Embryonic facial prominence (tissue), 1 donor: ENCODE measurements around the gene MYZAP.

Experiments
- DNase-seq: peaks from one replicate; pipeline ENCODE4 v3.0.0-alpha.2; 2016; ENCODE audit errors: extremely low spot score

MYZAP gene

DNA sequence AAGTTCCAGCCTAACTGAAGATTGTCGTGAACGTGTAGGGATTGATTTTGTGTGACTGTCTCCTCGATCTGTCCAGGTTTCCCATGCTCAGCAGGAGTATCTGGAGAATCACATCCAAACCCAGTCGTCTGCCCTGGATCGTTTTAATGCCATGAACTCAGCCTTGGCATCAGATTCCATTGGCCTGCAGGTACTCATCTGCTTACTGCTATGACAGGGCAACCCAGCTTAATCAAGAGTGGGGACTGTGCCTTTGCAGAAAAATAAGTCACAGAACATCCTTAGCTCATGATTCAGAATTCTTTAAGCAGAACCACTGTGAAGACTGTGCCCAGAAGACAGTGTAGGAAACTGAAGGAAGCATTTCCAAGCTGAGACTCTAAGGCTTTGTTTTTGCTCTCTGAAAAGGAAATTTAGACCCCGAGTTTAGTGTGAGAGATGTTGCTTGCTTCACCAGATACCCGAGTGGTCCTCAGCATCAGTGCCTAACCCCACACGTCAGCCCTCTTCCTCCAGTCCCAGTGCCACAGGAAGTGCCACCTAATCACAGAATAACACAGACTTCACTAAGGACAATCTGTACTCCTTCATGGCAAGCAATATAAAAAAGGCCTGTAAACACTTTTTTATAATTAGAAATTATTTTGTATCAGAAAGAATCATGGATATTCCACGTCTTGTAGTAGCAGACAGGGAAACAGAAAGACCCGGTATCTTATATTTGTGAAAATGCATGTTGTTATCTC lies 34.2 kb downstream of the MYZAP start:
- DNase-seq, result no peak

DNA sequence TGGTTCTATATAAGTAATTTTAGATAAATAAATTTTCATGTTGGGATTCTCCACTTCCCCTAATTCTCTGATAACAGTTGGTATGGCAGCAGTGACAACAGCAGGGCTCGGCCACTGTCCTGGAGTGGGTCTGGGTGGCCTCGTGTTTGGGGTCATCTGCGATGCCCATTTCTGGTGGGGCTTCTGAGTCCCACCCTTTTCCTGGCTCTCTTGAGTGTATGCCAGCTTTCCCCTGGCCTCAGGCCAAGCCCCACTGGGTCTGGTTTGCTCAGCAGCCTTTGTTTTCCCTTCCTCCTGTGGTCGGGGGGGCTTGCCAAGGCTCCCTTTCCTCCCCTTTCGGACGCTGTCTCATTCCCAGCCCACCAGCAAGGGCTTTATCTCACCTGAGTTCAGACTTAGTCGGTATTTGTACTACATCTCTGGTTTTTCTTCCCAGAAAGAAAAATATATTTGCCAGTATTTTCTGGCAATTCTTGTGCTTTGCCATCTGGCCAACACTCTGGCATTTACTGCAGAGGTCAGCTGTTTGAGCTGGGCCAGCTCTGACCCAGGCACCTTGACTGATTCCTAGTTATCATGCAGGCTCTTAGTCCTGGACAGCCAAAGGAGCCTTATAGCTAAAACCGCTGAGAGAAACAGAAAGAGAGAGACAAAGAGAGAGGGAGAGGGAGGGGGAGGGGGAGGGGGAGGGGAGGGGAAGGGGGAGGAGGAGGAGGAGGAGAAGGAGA lies 35.2 kb downstream of the MYZAP start:
- DNase-seq, result no peak

GRCh38 chr15:57631386-57632110 lies 39.8 kb downstream of the MYZAP start:
- DNase-seq, result no peak

DNA sequence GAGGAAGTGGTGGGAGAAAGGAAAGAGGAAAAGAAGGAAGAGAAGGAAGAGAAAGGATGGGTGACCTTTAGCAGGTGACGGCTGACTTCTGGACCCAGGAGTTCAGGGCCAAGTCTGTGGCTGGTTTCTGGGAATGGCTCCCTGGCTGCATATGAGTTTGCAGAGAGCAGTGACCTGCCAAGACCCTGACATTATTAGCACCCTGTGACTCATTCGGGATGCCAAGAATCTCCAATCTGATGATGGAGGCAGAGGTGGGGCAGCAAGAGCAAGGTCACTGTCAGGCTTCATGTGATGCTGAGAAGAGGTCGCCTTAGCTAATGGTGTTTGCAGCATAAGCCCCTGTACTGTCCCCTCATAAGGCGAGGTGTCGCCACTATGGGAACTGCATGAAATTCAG lies 42.6 kb downstream of the MYZAP start:
- DNase-seq, result no peak

GRCh38 chr15:57635300-57635909 lies 43.7 kb downstream of the MYZAP start:
- no peak for DNase-seq

DNA sequence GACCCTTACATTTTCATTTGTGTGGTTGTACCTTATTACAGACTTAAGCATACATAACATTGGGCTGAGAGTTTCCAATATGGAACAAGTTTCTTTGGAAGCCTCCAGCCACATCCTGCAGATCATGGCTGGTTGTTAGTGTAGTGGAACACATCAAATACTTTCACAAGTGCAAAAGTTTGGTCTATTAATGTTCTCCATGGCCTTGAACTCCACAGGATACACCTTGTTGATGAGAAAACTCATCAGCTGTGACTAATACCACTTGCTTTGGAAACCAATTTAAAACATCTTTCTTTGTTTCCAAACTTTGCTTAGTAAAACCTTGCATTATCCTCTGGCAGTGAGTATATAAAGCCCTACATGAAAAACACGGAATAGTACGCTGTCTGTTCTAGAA lies 46.1 kb downstream of the MYZAP start:
- DNase-seq, result no peak

DNA sequence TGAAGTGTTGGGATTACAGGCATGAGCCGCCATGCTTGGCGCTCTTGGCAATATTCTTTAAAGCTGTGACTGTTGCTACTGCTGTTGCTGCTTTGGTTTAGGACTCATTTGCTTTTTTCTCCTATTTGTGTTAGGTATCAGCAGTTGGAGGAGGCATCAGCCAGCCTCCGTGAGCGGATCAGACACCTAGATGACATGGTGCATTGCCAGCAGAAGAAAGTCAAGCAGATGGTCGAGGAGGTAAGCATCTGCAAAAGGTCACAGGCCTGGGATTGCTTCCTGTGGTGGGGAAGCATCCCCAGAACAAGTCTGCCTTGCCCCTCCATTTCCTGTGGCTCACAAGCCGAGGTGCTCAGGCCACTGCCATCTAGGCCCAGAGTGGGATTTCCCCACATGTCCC lies 47.6 kb downstream of the MYZAP start:
- DNase-seq, result no peak

- no peak for DNase-seq
Measured at GRCh38 chr15:57640930-57641682, 49.4 kb downstream of the MYZAP start.

GRCh38 chr15:57643826-57644225 lies 52.1 kb downstream of the MYZAP start:
- no peak for DNase-seq

DNA sequence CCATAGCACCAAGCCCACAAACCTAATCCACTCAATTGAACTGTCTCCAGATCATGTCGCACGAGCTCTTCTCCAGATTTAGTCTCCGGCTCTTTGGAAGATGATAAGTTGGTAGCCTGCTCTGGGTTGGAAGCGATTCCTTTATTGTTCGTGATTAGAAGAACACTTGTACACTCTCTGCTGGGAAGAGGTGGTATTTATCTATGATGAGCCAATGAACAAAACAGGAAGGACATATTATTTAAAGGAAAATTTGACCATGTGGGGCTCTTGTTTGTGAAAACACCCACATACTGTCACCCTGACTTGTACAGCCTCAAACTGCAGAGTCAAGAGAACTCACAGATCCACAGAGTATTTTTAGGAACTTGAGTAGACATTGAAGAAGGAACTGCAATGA lies 54.4 kb downstream of the MYZAP start:
- DNase-seq, result no peak

DNA sequence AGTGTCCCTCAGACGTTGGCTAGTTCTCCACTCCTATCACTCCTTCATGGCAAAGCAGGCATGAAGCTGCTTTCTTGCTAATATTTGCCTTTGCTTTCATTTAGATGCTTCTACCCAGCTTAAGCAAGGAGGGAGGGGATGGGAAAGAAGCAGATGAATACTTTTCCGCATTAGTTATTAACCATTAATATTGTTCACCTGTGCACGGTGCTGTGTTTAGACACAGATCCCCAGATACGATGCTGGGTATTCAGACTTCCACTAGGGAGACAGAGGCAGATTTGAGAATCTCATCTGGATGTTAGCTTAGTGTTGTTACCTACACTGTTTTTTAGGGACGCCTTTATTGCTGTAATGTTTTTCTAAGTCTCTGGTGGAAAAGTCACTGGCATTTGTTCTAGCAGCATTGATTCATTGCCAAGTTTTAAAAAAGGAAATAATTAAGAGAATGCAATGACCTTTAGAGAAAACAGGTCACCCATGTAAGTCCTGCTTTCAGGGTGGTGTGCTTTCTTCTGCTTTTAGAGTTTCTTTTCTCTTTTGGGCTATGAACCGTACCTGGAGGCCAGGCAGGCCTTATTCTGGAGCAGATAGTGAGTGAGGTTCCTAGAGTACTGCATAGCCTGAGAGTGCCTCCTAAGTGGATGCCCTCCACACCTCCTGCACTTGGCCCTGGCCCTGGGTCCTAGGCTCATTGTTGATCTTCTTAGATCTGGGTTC lies 55.5 kb downstream of the MYZAP start:
- DNase-seq, result no peak

DNA sequence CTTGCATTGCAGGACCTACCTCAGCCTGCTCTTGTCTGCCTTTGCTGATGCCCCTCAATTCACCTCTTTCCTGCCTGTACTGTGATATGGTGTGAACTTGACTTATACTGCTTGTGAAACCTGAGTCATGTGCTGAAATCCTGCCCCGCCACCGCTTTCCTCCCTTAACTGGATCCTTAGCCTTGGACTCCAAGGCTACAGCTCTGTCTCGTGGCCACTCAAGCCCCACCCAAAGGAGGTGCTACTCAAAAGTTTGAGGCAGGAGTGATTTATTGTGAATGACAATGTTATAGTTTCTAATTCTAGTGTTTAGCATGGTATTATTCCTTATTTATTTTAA lies 56.1 kb downstream of the MYZAP start:
- DNase-seq, result no peak

DNA sequence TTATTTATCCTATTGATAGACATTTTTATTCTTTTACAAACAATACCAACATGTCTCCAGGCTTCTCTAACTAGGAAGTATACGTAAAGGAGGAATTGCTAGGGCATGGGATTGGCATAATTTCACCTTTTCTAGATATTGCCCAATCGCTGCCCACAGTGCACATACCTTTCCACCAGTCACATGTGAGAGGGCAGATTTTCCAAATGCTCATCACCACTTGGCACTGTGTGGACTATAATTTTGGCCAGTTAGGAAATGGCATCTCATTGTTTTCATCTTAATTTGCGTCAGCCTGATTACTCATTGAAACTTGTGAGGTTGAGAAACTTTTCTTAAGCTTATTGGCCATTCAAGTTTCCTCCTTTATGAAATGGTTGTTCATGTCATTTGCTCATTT lies 57.4 kb downstream of the MYZAP start:
- DNase-seq, result no peak

DNA sequence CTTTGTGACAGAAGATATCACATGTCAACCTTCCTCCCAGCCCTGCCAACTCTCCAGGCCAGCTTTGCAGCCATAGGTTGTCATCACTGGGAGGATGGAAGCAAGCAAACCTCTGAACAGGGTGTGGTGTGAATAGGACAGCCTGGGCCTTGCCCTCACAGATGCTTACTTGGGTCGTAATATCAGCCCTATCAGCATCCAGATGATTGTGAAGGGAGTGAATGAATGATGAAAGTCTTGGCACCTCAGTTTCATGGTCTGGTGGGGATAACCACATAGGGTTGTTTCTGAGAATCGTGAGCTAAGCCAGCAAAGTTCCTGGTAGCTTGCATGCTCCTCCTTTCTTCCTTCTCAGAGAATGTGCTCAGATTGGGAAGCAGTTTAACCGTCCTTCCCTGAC lies 59.7 kb downstream of the MYZAP start:
- no peak for DNase-seq

GRCh38 chr15:57652481-57652880 lies 60.8 kb downstream of the MYZAP start:
- DNase-seq, result no peak

- DNase-seq, result no peak
Measured at GRCh38 chr15:57654153-57654852, 62.6 kb downstream of the MYZAP start.

GRCh38 chr15:57655053-57655452 lies 63.3 kb downstream of the MYZAP start:
- DNase-seq, result no peak

- DNase-seq, result no peak
Measured at GRCh38 chr15:57655809-57656208, 64.1 kb downstream of the MYZAP start.

DNA sequence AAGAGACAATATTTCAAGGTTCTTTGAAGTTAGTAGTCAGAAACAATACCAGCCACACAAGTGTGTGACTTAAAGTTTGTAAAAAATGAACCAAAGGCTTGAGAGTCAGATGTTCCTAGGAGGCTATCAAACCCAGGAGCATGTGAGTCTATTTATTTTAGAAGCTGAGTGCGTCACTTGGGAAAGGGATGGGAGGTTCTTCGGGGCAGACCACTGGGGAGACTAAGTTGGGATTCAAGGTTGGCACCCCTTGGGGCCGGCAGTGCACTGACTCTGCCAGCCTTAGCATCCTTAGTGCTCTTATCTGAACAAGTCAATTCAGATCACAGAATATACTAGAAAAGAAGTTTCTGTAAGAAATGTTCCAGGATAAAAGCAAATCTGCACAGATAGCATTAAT lies 64.7 kb downstream of the MYZAP start:
- no peak for DNase-seq

DNA sequence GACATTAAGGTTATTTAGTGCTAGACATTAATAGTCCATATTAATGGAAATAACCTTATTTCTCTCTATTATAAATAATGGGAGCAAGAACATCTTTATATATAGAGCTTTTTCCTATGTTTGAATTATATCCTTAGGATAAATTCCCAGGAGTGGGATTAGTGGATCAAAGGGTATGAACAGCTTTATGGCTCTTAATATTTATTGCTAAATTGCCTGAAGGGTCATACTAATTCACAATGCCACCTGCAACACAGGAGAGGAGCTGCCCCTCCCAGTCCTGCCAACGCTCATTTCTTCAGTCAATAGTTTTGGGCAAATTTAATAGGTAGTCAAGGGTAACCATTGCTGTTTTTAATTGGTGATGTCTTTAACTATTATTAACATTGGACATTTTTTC lies 65.9 kb downstream of the MYZAP start:
- DNase-seq, result no peak
